Measurements from ENCODE around the gene CEP20. TPM values are rescaled to one million over a fixed set of nuclear protein-coding genes. Genes with fewer than 3 reads are reported as not detected.

The CEP20 gene
- total RNA-seq, 1 donor from 2014 or later = 101 TPM

- no peak overlapping the region for H3K27ac ChIP-seq
- H3K36me3 ChIP-seq = no peaks in the 10 kb centered on the region
- H3K4me1 ChIP-seq = peaks cover 10% of the 10 kb centered on the region
- TF ChIP-seq EZH2phosphoT487 (IDR thresholded peaks at IDR 0.05) = no peak
- TF ChIP-seq CTCF (IDR thresholded peaks at IDR 0.05) = no peak
- no peak for TF ChIP-seq EZH2 (IDR thresholded peaks at IDR 0.05)
- Mint-ChIP-seq H3K4me3 (peak overlapping the region; percentile 100), H3K36me3 (peaks cover 4% of the 10 kb centered on the region), H3K27me3 (ENCODE audit: insufficient read depth, low read depth) (peaks cover 5% of the 10 kb centered on the region), H3K4me1 (peaks cover 23% of the 10 kb centered on the region), H3K9me3 (no peaks in the 10 kb centered on the region), H3K27ac (no peak overlapping the region)
- peaks cover 6% of the 10 kb centered on the region for H3F3A ChIP-seq (ENCODE audit: low read depth)
- no peaks in the 10 kb centered on the region for H4K20me1 ChIP-seq (ENCODE audit: low read depth)
- H3K9me3 ChIP-seq (ENCODE audit: low read depth) = no peaks in the 10 kb centered on the region
- peak overlapping the region; percentile 76 for H3K4me3 ChIP-seq
- peaks cover 53% of the 10 kb centered on the region for H3K79me2 ChIP-seq (ENCODE audit: low read depth)
- H3K4me2 ChIP-seq = peak overlapping the region; percentile 85
- H3K9ac ChIP-seq = peak overlapping the region; percentile 85
- no peaks in the 10 kb centered on the region for H3K27me3 ChIP-seq
- DNase-seq (ENCODE audit: low spot score) = no peak
- no peak overlapping the region for H2AFZ ChIP-seq (replicated peaks)
These were observed 1.1 kb downstream of the CEP20 start for GRCh38 chr16:15887283-15887682.

GRCh38 chr16:15886078-15886477 is 2.3 kb downstream of the CEP20 start:
- Mint-ChIP-seq H3K27me3 (ENCODE audit: insufficient read depth, low read depth) (peaks cover 5% of the 10 kb centered on the region), H3K4me1 (peaks cover 23% of the 10 kb centered on the region), H3K36me3 (peaks cover 9% of the 10 kb centered on the region), H3K4me3 (peak overlapping the region; percentile 25), H3K9me3 (no peaks in the 10 kb centered on the region), H3K27ac (no peak overlapping the region)
- Histone ChIP-seq H3K4me3 (no peak overlapping the region), H3K27me3 (no peaks in the 10 kb centered on the region), H3K9me3 (ENCODE audit: low read depth) (no peaks in the 10 kb centered on the region), H4K20me1 (ENCODE audit: low read depth) (no peaks in the 10 kb centered on the region), H2AFZ (replicated peaks) (no peak overlapping the region), H3F3A (ENCODE audit: low read depth) (peaks cover 6% of the 10 kb centered on the region), H3K9ac (no peak overlapping the region), H3K27ac (no peak overlapping the region), H3K36me3 (no peaks in the 10 kb centered on the region), H3K4me1 (peaks cover 10% of the 10 kb centered on the region), H3K79me2 (ENCODE audit: low read depth) (peaks cover 60% of the 10 kb centered on the region), H3K4me2 (no peak overlapping the region)
- no peak for DNase-seq (ENCODE audit: low spot score)
- TF ChIP-seq CTCF (IDR thresholded peaks at IDR 0.05) (no peak), EZH2 (IDR thresholded peaks at IDR 0.05) (no peak), EZH2phosphoT487 (IDR thresholded peaks at IDR 0.05) (no peak)

- Histone ChIP-seq H2AFZ (replicated peaks) (no peak overlapping the region), H3K4me2 (no peak overlapping the region), H4K20me1 (ENCODE audit: low read depth) (peaks cover under 1% of the 10 kb centered on the region), H3K27ac (no peak overlapping the region), H3K4me3 (no peak overlapping the region), H3K27me3 (no peaks in the 10 kb centered on the region), H3K9me3 (ENCODE audit: low read depth) (no peaks in the 10 kb centered on the region), H3F3A (ENCODE audit: low read depth) (peaks cover 6% of the 10 kb centered on the region), H3K4me1 (peaks cover 14% of the 10 kb centered on the region), H3K79me2 (ENCODE audit: low read depth) (peaks cover 65% of the 10 kb centered on the region), H3K9ac (no peak overlapping the region), H3K36me3 (no peaks in the 10 kb centered on the region)
- no peaks in the 10 kb centered on the region for H3K9me3 Mint-ChIP-seq
- DNase-seq (ENCODE audit: low spot score) = no peak
- no peak for TF ChIP-seq EZH2 (IDR thresholded peaks at IDR 0.05)
- no peak for TF ChIP-seq EZH2phosphoT487 (IDR thresholded peaks at IDR 0.05)
- TF ChIP-seq CTCF (IDR thresholded peaks at IDR 0.05) = no peak
- no peak overlapping the region for H3K27ac Mint-ChIP-seq
- peak overlapping the region; percentile 25 for H3K4me3 Mint-ChIP-seq
- peaks cover 5% of the 10 kb centered on the region for H3K27me3 Mint-ChIP-seq (ENCODE audit: insufficient read depth, low read depth)
- H3K4me1 Mint-ChIP-seq = peaks cover 23% of the 10 kb centered on the region
- H3K36me3 Mint-ChIP-seq = peaks cover 9% of the 10 kb centered on the region
These were observed 2.8 kb downstream of the CEP20 start for GRCh38 chr16:15885560-15886001.
